Measurements from ENCODE around the gene PERM1.

Gene PERM1

DNA sequence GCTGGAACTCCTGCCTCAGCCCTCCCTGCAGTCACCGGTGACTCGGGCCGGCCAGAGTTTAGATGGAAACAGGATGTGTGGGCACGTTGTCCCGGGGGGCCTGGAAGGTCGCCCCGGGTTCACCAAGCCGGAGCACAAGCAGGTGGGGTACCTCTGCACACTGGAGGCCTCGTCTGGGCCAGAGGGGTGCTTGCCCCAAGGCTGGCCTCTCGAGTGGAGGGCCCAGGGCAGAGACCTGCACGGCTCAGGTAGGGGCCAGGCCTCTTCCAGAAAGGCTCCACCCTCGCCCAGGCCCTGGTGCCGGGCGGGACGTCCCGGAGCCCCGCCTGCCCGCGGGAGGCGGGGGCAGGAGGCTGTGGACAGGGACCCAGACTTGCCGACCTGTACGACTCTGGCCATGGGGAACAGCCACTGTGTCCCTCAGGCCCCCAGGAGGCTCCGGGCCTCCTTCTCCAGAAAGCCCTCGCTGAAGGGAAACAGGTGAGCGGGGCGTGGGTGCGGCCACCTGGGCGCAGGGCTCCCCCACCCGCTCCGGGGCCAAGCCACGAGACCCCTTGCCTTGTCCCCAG lies 15.7 kb downstream of the PERM1 start, which contains the start of gene PLEKHN1:
Gene PLEKHN1, plus strand, starts transcription at position 348 of the 569 bp plus-strand sequence. Its CDS starts 50 bp downstream, at position 398.
- no peak for FAIRE-seq

GRCh38 chr1:965526-966134 lies 16.3 kb downstream of the PERM1 start:
- FAIRE-seq, result no peak

More for the DNA sequence above, 15.7 kb downstream of the PERM1 start, which contains the start of gene PLEKHN1:
- DNase-seq (ENCODE audit: low spot score), result peak; percentile 72

GRCh38 chr1:964691-965525 lies 17.0 kb downstream of the PERM1 start:
- DNase-seq (ENCODE audit: low spot score), result no peak
- no peak for FAIRE-seq

More at GRCh38 chr1:965526-966134, 16.3 kb downstream of the PERM1 start:
- no peak for DNase-seq (ENCODE audit: low spot score)

DNA sequence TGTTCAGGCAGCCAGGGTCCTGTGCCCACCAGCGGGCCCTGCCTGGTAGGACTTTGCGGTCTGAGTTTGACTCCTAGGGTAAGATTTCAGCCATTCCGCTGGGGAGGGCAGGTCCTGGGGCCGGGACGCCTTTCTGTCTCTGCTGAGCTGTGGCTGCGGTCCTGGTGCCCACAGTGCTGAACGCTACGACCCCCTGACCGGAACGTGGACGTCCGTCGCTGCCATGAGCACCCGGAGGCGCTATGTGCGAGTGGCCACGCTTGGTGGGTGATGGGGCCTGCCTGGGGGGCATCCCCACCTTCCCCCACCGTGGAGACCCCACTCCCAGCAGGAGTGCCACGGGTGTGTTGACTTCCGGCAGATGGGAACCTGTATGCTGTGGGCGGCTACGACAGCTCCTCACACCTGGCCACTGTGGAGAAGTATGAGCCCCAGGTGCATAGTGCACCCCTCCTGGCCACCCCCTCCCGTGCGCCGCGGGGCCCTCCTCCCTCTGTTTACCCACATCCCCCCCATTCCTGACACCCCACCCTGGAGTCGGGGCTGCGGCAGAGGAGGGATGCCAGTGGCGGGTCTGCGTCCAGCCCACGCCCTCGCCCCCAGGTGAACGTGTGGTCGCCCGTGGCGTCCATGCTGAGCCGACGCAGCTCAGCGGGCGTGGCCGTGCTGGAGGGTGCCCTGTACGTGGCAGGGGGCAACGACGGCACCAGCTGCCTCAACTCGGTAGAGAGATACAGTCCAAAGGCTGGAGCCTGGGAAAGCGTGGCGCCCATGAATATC lies 18.0 kb downstream of the PERM1 start:
- DNase-seq (ENCODE audit: low spot score) (no peak), FAIRE-seq (no peak)

DNA sequence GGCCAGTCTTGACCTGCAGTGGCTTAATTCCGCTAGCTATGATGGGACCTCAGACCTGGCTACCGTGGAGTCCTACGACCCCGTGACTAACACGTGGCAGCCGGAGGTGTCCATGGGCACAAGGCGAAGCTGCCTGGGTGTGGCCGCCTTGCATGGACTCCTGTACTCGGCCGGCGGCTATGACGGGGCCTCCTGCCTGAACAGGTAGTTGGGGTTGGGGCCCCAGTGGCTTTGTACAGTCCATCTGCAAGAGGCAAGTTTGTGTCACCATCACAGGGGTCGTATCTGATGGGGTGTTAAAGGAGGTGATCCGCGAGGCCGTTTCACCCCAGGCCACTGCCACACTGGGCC lies 18.6 kb downstream of the PERM1 start:
- DNase-seq (ENCODE audit: low spot score), result no peak

DNA sequence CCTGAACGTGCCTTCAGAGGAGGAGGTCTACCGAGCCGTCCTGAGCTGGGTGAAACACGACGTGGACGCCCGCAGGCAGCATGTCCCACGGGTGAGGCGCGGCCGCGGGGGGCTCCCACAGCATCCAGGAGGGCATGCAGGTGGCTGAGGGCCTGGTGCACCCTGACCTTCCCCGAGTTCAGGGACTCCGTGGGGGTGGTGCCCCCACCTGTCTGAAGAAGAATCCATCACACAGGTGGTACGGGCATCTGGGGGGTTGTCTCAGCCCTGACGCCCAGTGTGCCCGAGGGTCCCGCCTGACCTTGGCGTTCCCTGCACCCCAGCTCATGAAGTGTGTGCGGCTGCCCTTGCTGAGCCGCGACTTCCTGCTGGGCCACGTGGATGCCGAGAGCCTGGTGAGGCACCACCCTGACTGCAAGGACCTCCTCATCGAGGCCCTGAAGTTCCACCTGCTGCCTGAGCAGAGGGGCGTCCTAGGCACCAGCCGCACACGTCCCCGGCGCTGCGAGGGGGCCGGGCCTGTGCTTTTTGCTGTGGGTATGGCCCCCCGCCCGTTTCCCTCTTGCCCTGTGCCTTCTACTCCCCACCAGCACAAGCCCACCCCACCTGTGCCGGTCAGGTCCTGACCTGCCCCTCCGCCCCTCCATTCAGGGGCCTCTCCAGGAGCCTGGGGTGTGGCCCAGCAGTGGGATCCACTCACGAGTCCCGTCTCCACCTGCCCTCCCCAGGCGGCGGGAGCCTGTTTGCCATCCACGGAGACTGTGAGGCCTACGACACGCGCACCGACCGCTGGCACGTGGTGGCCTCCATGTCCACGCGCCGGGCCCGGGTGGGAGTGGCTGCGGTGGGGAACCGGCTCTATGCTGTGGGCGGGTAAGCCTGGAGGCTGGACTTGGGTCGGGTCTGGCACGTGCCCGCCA lies 19.3 kb downstream of the PERM1 start:
- FAIRE-seq, result no peak

More for the DNA sequence above, 18.6 kb downstream of the PERM1 start:
- no peak for FAIRE-seq

DNA sequence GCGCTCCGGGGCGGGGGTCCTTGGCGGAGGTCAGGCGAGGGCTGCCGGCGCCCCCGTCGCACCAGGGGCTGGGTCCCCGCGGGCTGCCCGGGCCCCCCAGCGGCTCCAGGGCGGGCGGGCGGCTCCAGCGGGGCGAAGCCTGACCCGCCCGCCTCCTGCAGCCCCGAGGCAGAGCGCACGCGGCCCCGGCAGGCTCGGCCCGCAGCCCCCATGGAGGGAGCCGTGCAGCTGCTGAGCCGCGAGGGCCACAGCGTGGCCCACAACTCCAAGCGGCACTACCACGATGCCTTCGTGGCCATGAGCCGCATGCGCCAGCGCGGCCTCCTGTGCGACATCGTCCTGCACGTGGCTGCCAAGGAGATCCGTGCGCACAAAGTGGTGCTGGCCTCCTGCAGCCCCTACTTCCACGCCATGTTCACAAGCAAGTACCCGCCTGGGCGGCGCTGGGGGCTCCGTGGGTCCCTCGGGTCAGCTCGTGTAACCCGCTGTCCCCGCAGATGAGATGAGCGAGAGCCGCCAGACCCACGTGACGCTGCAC lies 20.7 kb downstream of the PERM1 start:
- DNase-seq (ENCODE audit: low spot score) (no peak), FAIRE-seq (no peak)

More for the DNA sequence above, 19.3 kb downstream of the PERM1 start:
- DNase-seq (ENCODE audit: low spot score), result no peak

DNA sequence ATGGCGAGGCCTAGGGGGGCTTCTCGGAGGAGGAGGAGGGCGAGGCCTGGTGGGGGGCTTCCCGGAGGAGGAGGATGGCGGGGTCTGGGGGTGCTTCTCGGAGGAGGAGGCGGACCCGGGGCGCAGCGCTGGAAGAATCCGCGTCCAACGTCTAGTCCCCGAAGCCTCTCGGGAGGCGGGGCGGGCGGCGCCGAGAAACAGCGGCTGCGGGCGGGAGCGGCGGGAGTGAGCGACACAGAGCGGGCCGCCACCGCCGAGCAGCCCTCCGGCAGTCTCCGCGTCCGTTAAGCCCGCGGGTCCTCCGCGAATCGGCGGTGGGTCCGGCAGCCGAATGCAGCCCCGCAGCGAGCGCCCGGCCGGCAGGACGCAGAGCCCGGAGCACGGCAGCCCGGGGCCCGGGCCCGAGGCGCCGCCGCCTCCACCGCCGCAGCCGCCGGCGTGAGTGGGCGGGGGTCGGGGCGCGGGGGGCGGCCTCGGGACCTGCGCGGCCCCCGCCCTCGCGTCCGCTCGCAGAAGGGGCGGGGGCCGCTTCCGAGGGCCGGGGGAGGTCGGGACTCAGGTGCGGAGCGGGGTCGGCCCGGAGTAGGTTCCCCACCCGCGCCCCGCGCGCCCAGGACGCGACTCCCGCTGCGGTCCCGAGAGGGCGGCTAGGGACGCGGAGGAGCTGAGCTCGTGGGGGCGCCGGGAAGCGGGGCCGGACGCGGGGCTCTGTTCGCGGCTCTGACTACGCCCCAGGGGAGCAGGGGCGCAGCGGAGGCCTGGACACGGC lies 21.3 kb downstream of the PERM1 start, which contains the start of gene KLHL17:
Gene KLHL17, plus strand, starts transcription at position 222 of the 769 bp plus-strand sequence. Its CDS starts 110 bp downstream, at position 332.
- DNase-seq (ENCODE audit: low spot score), result peak; percentile 78
- FAIRE-seq, result no peak

GRCh38 chr1:959731-960362 lies 22.0 kb downstream of the PERM1 start:
- FAIRE-seq (no peak), DNase-seq (ENCODE audit: low spot score) (no peak)

GRCh38 chr1:958823-959730 lies 22.8 kb downstream of the PERM1 start, which contains the start of gene NOC2L:
Gene NOC2L (minus strand): TSS chr1:959256. CDS start chr1:959240, 16 bp downstream.
- peak; percentile 86 for DNase-seq (ENCODE audit: low spot score)
- no peak for FAIRE-seq

DNA sequence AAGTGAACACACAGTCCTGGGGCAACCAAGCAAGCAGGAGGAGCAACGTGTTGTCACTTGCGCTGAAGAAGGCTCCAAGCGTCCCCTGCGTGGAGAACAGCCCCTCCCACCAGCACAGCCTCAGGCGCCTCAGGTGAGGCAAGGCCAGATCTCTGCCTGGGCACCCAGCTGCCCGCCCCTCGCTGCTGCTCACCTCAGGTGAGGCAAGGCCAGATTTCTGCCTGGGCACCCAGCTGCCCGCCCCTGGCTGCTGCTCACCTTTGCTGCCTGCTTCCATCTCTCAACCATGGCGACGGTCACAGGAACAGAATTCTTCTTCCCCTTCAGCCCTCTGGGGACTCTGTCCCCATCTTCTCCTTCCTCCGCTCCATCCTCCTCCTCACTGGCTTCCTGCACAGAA lies 25.3 kb downstream of the PERM1 start:
- DNase-seq (ENCODE audit: low spot score) (no peak), FAIRE-seq (no peak)

GRCh38 chr1:955474-955873 lies 26.4 kb downstream of the PERM1 start:
- DNase-seq (ENCODE audit: low spot score) (no peak), FAIRE-seq (no peak)

- DNase-seq (ENCODE audit: low spot score) (no peak), FAIRE-seq (no peak)
Observed at GRCh38 chr1:954927-955326, 27.0 kb downstream of the PERM1 start.

GRCh38 chr1:953524-954320 lies 28.2 kb downstream of the PERM1 start:
- DNase-seq (ENCODE audit: low spot score) (no peak), FAIRE-seq (no peak)

GRCh38 chr1:952603-953002 lies 29.3 kb downstream of the PERM1 start:
- FAIRE-seq (no peak), DNase-seq (ENCODE audit: low spot score) (no peak)

GRCh38 chr1:952201-952600 lies 29.7 kb downstream of the PERM1 start:
- DNase-seq (ENCODE audit: low spot score), result no peak
- FAIRE-seq, result no peak

DNA sequence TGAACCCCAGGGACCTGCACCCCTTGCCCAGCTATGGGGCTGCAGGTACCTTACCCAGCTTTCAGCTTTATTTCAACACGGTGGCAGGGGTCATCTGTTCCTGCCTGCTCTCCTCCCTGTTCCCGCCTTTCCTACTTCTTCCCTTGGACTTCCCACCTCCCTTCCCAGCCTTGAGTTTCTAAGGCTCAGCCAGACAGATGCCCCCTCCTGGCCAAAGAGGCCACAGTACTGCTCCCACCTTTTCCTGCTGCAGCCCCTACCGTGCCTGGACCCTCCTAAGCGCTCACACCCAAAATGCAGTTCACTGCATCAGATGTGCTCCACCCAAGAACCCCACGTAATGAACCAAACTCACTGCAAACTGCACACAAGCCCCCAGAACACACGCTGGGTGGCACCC lies 30.5 kb downstream of the PERM1 start:
- DNase-seq (ENCODE audit: low spot score), result no peak
- FAIRE-seq, result no peak

All from urothelium cell line (cell line).